WTC11 (cell line): ENCODE data around the gene IGSF9B. TPM values are rescaled to one million over a fixed set of nuclear protein-coding genes. Genes with fewer than 3 reads are reported as not detected.

Source experiments
- ATAC-seq: fragments of 200-7000 bp; cut with Tn5 transposase; 2 replicates; pipeline ENCODE4 v1.10.0; 2021; ENCODE audit warnings: mild to moderate bottlenecking, moderate library complexity
- CTCF ChIA-PET: fragments of 300-600 bp; sonication (Branson Sonifier 250); formaldehyde crosslinking; loops from one replicate; lab custom pipeline; 2021; ENCODE audit warnings: antibody characterized with exemption; lab: Charles Lee
- POLR2A ChIA-PET: fragments of 350-600 bp; sonication (Branson Sonifier 250); formaldehyde crosslinking; loops from one replicate; lab custom pipeline; 2021; ENCODE audit warnings: antibody characterized with exemption; lab: Charles Lee
- DNase-seq: peaks from one replicate; pipeline ENCODE4 v3.0.0; 2021; ENCODE audit warnings: low spot score
- H3K27ac Mint-ChIP-seq: 2 replicates; pipeline ENCODE4 v1.8.0; 2021; ENCODE audit warnings: mixed read lengths
- H3K27me3 Mint-ChIP-seq: 2 replicates; pipeline ENCODE4 v1.8.0; 2021; ENCODE audit warnings: low read depth, mild to moderate bottlenecking, moderate library complexity, mixed read lengths
- H3K36me3 Mint-ChIP-seq: 2 replicates; pipeline ENCODE4 v1.8.0; 2021; ENCODE audit warnings: mixed read lengths
- H3K4me1 Mint-ChIP-seq: 2 replicates; pipeline ENCODE4 v1.8.0; 2022; ENCODE audit warnings: mixed read lengths
- H3K4me3 Mint-ChIP-seq: 2 replicates; pipeline ENCODE4 v1.8.0; 2021; ENCODE audit warnings: mild to moderate bottlenecking, moderate library complexity, mixed read lengths
- H3K9me3 Mint-ChIP-seq: 2 replicates; pipeline ENCODE4 v1.8.0; 2021; ENCODE audit warnings: mixed read lengths
- ELF4 ChIP-seq: sonication (generic); formaldehyde crosslinking; IDR thresholded peaks from 2 replicates; pipeline ENCODE4 v1.8.1; 2022; ENCODE audit warnings: low read depth, mild to moderate bottlenecking, moderate library complexity, missing genetic modification reagents
- ETV6 ChIP-seq: sonication (generic); formaldehyde crosslinking; IDR thresholded peaks from 2 replicates; pipeline ENCODE4 v1.8.1; 2022; ENCODE audit warnings: mild to moderate bottlenecking, missing genetic modification reagents
- FOXJ3 ChIP-seq: sonication (generic); formaldehyde crosslinking; IDR thresholded peaks from 2 replicates; pipeline ENCODE4 v1.9.0; 2021; ENCODE audit warnings: missing genetic modification reagents, mild to moderate bottlenecking, borderline replicate concordance
- GTF2I ChIP-seq: fragments of 250-450 bp; sonication (Bioruptor Pico); conservative IDR thresholded peaks from 2 replicates; pipeline ENCODE4 v1.4.0; 2021; ENCODE audit warnings: mild to moderate bottlenecking
- HMGA2 ChIP-seq: fragments of 250-450 bp; sonication (Bioruptor Pico); IDR thresholded peaks from 2 replicates; pipeline ENCODE4 v1.4.0; 2021; ENCODE audit warnings: mild to moderate bottlenecking, moderate library complexity
- IRF2 ChIP-seq: sonication (generic); formaldehyde crosslinking; IDR thresholded peaks from 2 replicates; pipeline ENCODE4 v1.8.0; 2022; ENCODE audit warnings: low read depth, missing genetic modification reagents, borderline replicate concordance
- MYBL2 ChIP-seq: sonication (generic); formaldehyde crosslinking; IDR thresholded peaks from 2 replicates; pipeline ENCODE4 v1.8.1; 2023; ENCODE audit warnings: mild to moderate bottlenecking, moderate library complexity, missing genetic modification reagents
- NFATC4 ChIP-seq: fragments of 250-450 bp; sonication (Bioruptor Pico); IDR thresholded peaks from 2 replicates; pipeline ENCODE4 v1.9.0; 2021; ENCODE audit warnings: mild to moderate bottlenecking
- RELA ChIP-seq: sonication (generic); formaldehyde crosslinking; IDR thresholded peaks from 2 replicates; pipeline ENCODE4 v1.8.1; 2022; ENCODE audit warnings: missing genetic modification reagents, mild to moderate bottlenecking, borderline replicate concordance
- RORB ChIP-seq: fragments of 250-450 bp; sonication (Bioruptor Pico); IDR thresholded peaks from 2 replicates; pipeline ENCODE4 v1.9.0; 2021; ENCODE audit warnings: mild to moderate bottlenecking
- TCF7 ChIP-seq: sonication (generic); formaldehyde crosslinking; IDR thresholded peaks from 2 replicates; pipeline ENCODE4 v1.8.0; 2022; ENCODE audit warnings: mild to moderate bottlenecking, low read depth, missing genetic modification reagents, moderate library complexity
- TP53 ChIP-seq: sonication (generic); formaldehyde crosslinking; IDR thresholded peaks from 2 replicates; pipeline ENCODE4 v1.8.1; 2023; ENCODE audit warnings: mild to moderate bottlenecking, missing genetic modification reagents
- ZNF138 ChIP-seq: sonication (generic); formaldehyde crosslinking; conservative IDR thresholded peaks from 2 replicates; pipeline ENCODE4 v1.8.1; 2022; ENCODE audit warnings: mild to moderate bottlenecking, moderate library complexity, missing genetic modification reagents
- ZNF416 ChIP-seq: fragments of 250-450 bp; sonication (Bioruptor Pico); IDR thresholded peaks from 2 replicates; pipeline ENCODE4 v1.9.0; 2021; ENCODE audit warnings: mild to moderate bottlenecking, inconsistent platforms
- total RNA-seq: library from RNA; stranded (reverse); gene quantifications from 3 replicates; pipeline ENCODE4 v1.2.3, GENCODE V29; 2021
- TF ChIP-seq, protein P1 (sequence below): fragments of 200-600 bp; IDR thresholded peaks from 2 replicates; pipeline ENCODE4 v1.8.0; 2022; ENCODE audit warnings: antibody characterized with exemption
- TF ChIP-seq, protein P2 (sequence below): sonication (generic); formaldehyde crosslinking; IDR thresholded peaks from 2 replicates; pipeline ENCODE4 v1.8.1; 2023; ENCODE audit warnings: mild to moderate bottlenecking, missing genetic modification reagents
- TF ChIP-seq, protein P3 (sequence below): sonication (generic); formaldehyde crosslinking; IDR thresholded peaks from 2 replicates; pipeline ENCODE4 v1.8.1; 2023; ENCODE audit warnings: mild to moderate bottlenecking, missing genetic modification reagents
- TF ChIP-seq, protein P4 (sequence below): sonication (generic); formaldehyde crosslinking; IDR thresholded peaks from 2 replicates; pipeline ENCODE4 v1.8.1; 2023; ENCODE audit warnings: mild to moderate bottlenecking, missing genetic modification reagents, borderline replicate concordance
- TF ChIP-seq, protein P5 (sequence below): fragments of 250-450 bp; sonication (Bioruptor Pico); IDR thresholded peaks from 2 replicates; pipeline ENCODE4 v1.9.0; 2021; ENCODE audit warnings: moderate library complexity, mild to moderate bottlenecking, inconsistent platforms, borderline replicate concordance
- TF ChIP-seq, protein P6 (sequence below): fragments of 250-450 bp; sonication (Bioruptor Pico); IDR thresholded peaks from 2 replicates; pipeline ENCODE4 v1.9.0; 2021; ENCODE audit warnings: mild to moderate bottlenecking, borderline replicate concordance
- TF ChIP-seq, protein P7 (sequence below): sonication (generic); formaldehyde crosslinking; IDR thresholded peaks from 2 replicates; pipeline ENCODE4 v1.8.0; 2022; ENCODE audit warnings: missing genetic modification reagents

IGSF9B gene
- total RNA-seq, 1 experiment from 2014 or later: 52.7 TPM

DNA sequence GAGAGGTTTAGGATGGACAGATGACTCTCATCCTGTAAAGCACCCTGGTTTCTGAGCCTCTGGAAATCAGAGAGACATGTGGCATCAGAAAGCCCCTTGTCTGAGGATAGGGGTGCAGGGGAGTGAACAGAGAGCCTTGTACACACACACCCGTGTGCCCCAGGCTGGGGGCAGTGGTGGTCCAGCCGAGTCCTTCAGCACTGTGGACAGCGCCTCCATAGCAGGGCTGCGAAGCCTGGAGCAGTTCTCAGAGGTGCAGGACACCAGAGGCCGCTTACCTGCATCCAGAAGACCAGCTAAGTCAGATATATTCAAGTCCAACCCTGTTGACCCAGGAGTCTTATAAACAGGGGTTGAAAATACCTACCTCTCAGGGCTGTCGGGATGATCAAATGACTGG is 11.5 kb upstream of the IGSF9B start:
- Mint-ChIP-seq H3K27ac (no peak overlapping the region), H3K27me3 (peaks cover 5% of the 10 kb centered on the region), H3K4me3 (no peak overlapping the region), H3K9me3 (no peaks in the 10 kb centered on the region), H3K4me1 (peaks cover 7% of the 10 kb centered on the region), H3K36me3 (no peaks in the 10 kb centered on the region)
- POLR2A ChIA-PET: no interaction called here
- CTCF ChIA-PET: interaction anchor here (1.2 kb wide), 1 partner anchor 63 kb away, joined by 3 read pairs; no protein-coding TSS in a partner anchor
- DNase-seq (peak; percentile 65), ATAC-seq (peak; percentile 57)
- TF ChIP-seq, protein P1, sequence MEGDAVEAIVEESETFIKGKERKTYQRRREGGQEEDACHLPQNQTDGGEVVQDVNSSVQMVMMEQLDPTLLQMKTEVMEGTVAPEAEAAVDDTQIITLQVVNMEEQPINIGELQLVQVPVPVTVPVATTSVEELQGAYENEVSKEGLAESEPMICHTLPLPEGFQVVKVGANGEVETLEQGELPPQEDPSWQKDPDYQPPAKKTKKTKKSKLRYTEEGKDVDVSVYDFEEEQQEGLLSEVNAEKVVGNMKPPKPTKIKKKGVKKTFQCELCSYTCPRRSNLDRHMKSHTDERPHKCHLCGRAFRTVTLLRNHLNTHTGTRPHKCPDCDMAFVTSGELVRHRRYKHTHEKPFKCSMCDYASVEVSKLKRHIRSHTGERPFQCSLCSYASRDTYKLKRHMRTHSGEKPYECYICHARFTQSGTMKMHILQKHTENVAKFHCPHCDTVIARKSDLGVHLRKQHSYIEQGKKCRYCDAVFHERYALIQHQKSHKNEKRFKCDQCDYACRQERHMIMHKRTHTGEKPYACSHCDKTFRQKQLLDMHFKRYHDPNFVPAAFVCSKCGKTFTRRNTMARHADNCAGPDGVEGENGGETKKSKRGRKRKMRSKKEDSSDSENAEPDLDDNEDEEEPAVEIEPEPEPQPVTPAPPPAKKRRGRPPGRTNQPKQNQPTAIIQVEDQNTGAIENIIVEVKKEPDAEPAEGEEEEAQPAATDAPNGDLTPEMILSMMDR: no peak
- TF ChIP-seq, protein P2, sequence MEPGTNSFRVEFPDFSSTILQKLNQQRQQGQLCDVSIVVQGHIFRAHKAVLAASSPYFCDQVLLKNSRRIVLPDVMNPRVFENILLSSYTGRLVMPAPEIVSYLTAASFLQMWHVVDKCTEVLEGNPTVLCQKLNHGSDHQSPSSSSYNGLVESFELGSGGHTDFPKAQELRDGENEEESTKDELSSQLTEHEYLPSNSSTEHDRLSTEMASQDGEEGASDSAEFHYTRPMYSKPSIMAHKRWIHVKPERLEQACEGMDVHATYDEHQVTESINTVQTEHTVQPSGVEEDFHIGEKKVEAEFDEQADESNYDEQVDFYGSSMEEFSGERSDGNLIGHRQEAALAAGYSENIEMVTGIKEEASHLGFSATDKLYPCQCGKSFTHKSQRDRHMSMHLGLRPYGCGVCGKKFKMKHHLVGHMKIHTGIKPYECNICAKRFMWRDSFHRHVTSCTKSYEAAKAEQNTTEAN (CRISPR knock-in tag): 0 out of 2 replicates have a peak, but pooled peaks have one; percentile 28
- TF ChIP-seq IRF2 (CRISPR knock-in tag) (no peak), TP53 (CRISPR knock-in tag) (0 out of 2 replicates have a peak, but pooled peaks have one; percentile 35), NFATC4 (CRISPR knock-in tag) (no peak), GTF2I (CRISPR knock-in tag) (no peak), FOXJ3 (CRISPR knock-in tag) (no peak), TCF7 (0 out of 2 replicates have a peak, but pooled peaks have one; percentile 67), ZNF416 (CRISPR knock-in tag) (no peak), HMGA2 (CRISPR knock-in tag) (no peak), MYBL2 (no peak), ELF4 (CRISPR knock-in tag) (no peak), ZNF138 (CRISPR knock-in tag) (no peak), RORB (no peak), RELA (no peak), ETV6 (CRISPR knock-in tag) (no peak)
- TF ChIP-seq, protein P3, sequence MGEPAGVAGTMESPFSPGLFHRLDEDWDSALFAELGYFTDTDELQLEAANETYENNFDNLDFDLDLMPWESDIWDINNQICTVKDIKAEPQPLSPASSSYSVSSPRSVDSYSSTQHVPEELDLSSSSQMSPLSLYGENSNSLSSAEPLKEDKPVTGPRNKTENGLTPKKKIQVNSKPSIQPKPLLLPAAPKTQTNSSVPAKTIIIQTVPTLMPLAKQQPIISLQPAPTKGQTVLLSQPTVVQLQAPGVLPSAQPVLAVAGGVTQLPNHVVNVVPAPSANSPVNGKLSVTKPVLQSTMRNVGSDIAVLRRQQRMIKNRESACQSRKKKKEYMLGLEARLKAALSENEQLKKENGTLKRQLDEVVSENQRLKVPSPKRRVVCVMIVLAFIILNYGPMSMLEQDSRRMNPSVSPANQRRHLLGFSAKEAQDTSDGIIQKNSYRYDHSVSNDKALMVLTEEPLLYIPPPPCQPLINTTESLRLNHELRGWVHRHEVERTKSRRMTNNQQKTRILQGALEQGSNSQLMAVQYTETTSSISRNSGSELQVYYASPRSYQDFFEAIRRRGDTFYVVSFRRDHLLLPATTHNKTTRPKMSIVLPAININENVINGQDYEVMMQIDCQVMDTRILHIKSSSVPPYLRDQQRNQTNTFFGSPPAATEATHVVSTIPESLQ (CRISPR knock-in tag): no peak
- TF ChIP-seq, protein P4, sequence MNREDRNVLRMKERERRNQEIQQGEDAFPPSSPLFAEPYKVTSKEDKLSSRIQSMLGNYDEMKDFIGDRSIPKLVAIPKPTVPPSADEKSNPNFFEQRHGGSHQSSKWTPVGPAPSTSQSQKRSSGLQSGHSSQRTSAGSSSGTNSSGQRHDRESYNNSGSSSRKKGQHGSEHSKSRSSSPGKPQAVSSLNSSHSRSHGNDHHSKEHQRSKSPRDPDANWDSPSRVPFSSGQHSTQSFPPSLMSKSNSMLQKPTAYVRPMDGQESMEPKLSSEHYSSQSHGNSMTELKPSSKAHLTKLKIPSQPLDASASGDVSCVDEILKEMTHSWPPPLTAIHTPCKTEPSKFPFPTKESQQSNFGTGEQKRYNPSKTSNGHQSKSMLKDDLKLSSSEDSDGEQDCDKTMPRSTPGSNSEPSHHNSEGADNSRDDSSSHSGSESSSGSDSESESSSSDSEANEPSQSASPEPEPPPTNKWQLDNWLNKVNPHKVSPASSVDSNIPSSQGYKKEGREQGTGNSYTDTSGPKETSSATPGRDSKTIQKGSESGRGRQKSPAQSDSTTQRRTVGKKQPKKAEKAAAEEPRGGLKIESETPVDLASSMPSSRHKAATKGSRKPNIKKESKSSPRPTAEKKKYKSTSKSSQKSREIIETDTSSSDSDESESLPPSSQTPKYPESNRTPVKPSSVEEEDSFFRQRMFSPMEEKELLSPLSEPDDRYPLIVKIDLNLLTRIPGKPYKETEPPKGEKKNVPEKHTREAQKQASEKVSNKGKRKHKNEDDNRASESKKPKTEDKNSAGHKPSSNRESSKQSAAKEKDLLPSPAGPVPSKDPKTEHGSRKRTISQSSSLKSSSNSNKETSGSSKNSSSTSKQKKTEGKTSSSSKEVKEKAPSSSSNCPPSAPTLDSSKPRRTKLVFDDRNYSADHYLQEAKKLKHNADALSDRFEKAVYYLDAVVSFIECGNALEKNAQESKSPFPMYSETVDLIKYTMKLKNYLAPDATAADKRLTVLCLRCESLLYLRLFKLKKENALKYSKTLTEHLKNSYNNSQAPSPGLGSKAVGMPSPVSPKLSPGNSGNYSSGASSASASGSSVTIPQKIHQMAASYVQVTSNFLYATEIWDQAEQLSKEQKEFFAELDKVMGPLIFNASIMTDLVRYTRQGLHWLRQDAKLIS (CRISPR knock-in tag): no peak
- TF ChIP-seq, protein P5, sequence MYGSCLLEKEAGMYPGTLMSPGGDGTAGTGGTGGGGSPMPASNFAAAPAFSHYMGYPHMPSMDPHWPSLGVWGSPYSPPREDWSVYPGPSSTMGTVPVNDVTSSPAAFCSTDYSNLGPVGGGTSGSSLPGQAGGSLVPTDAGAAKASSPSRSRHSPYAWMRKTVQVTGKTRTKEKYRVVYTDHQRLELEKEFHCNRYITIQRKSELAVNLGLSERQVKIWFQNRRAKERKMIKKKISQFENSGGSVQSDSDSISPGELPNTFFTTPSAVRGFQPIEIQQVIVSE (CRISPR knock-in tag): no peak
- TF ChIP-seq, protein P6, sequence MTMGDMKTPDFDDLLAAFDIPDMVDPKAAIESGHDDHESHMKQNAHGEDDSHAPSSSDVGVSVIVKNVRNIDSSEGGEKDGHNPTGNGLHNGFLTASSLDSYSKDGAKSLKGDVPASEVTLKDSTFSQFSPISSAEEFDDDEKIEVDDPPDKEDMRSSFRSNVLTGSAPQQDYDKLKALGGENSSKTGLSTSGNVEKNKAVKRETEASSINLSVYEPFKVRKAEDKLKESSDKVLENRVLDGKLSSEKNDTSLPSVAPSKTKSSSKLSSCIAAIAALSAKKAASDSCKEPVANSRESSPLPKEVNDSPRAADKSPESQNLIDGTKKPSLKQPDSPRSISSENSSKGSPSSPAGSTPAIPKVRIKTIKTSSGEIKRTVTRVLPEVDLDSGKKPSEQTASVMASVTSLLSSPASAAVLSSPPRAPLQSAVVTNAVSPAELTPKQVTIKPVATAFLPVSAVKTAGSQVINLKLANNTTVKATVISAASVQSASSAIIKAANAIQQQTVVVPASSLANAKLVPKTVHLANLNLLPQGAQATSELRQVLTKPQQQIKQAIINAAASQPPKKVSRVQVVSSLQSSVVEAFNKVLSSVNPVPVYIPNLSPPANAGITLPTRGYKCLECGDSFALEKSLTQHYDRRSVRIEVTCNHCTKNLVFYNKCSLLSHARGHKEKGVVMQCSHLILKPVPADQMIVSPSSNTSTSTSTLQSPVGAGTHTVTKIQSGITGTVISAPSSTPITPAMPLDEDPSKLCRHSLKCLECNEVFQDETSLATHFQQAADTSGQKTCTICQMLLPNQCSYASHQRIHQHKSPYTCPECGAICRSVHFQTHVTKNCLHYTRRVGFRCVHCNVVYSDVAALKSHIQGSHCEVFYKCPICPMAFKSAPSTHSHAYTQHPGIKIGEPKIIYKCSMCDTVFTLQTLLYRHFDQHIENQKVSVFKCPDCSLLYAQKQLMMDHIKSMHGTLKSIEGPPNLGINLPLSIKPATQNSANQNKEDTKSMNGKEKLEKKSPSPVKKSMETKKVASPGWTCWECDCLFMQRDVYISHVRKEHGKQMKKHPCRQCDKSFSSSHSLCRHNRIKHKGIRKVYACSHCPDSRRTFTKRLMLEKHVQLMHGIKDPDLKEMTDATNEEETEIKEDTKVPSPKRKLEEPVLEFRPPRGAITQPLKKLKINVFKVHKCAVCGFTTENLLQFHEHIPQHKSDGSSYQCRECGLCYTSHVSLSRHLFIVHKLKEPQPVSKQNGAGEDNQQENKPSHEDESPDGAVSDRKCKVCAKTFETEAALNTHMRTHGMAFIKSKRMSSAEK: no peak
- TF ChIP-seq, protein P7, sequence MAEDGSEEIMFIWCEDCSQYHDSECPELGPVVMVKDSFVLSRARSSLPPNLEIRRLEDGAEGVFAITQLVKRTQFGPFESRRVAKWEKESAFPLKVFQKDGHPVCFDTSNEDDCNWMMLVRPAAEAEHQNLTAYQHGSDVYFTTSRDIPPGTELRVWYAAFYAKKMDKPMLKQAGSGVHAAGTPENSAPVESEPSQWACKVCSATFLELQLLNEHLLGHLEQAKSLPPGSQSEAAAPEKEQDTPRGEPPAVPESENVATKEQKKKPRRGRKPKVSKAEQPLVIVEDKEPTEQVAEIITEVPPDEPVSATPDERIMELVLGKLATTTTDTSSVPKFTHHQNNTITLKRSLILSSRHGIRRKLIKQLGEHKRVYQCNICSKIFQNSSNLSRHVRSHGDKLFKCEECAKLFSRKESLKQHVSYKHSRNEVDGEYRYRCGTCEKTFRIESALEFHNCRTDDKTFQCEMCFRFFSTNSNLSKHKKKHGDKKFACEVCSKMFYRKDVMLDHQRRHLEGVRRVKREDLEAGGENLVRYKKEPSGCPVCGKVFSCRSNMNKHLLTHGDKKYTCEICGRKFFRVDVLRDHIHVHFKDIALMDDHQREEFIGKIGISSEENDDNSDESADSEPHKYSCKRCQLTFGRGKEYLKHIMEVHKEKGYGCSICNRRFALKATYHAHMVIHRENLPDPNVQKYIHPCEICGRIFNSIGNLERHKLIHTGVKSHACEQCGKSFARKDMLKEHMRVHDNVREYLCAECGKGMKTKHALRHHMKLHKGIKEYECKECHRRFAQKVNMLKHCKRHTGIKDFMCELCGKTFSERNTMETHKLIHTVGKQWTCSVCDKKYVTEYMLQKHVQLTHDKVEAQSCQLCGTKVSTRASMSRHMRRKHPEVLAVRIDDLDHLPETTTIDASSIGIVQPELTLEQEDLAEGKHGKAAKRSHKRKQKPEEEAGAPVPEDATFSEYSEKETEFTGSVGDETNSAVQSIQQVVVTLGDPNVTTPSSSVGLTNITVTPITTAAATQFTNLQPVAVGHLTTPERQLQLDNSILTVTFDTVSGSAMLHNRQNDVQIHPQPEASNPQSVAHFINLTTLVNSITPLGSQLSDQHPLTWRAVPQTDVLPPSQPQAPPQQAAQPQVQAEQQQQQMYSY (CRISPR knock-in tag): no peak
